GM18873 (cell line): ENCODE measurements around the gene PRCP.

Experiments used
- ATAC-seq: cut with Tn5 transposase; IDR thresholded peaks from one replicate; pipeline ENCODE4 v1.9.1; 2021; ENCODE audit warnings: mild to moderate bottlenecking, moderate library complexity, moderate number of reproducible peaks; ENCODE audit not compliant: unreplicated experiment, low FRiP score

Gene PRCP

DNA sequence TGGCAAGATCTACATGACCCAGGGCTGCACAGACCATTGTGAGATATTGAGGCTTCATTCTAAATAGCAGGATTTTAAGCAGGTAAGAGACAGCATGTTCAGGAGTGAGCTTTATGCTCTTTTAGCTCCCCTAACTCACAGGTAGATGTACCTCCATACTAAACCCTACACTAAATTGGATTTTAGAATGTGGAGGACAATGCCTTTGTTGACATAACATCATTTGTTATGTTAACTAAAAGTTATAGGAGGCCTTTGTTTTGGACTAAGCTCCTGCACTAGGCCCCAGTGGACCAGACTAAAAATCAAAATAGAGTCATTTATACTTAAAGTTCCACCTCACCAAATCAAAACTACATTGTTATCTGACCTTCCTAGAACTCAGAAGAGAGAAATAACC lies 8.1 kb upstream of the PRCP start:
- ATAC-seq: no peak

DNA sequence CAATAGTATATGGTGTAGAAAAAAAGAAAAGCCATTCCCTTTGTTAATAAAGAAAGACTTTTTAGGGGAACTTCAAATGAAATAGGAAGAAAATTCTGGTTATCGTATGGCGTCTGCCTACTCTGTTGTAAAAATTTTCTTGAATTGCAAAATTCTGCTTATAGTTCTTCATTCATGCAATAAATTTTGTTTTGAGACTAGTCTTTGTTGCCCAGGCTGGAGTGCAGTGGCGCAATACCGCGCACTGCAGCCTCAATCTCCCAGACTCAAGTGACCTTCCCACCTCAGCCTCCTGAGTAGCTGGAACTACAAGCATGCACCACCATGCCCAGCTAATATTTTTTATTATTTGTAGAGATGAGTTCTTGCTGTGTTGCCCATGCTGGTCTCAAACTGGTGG lies 7.1 kb upstream of the PRCP start:
- no peak for ATAC-seq

DNA sequence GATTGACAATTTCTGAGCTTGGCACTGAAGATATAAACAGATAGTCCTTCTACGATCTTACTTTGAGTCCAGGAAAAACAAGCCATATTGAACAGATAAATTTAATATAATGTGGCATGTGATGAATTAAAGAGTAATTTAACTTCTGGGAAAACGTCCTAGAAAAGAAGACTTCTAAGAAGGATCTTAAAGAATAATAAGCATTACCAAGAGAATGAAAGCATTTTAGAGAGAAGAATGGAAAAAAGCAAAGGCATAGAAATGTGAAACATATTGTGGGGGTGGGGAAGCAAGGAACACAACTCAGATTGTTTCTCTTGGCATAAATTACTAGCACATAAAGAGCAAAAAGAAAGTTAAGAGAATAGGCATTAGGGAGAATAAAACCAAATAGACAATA lies 6.7 kb upstream of the PRCP start:
- no peak for ATAC-seq

- ATAC-seq: no peak
Measured at GRCh38 chr11:82906236-82906635, 6.0 kb upstream of the PRCP start.

DNA sequence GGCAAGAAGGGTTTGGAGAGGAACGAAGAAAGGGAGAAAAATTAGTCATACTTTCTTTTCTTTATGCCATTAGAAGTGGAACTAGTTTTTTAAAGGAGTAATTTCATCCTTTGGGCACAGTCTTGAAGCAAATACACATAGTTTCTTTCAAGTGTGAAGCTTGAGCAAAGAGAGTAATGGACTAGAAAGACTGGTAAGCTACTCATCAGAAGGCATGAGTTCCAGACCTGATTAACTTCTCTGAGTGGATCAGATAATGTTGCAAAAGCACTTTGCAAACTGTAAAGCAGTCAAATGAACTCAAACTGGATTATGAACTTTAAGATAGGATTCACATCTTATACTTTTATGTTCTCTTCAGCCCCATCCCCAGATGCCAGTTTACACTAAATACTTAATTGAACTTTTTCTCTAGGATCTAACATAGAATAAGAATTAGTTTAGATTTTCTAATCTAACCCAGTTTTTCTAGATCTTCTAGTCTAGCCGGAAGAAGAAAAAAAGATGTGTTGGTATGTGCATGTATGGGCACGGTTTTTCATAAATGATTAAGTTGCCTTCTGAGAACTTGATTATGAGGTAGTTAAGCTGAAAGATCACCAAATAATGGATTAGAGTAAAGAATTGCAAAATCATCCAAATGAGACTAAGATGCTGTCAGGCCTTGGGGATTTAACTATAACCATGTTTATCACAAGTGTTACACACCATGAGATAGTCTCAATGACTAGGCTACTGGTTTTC lies 3.8 kb upstream of the PRCP start:
- ATAC-seq: no peak

DNA sequence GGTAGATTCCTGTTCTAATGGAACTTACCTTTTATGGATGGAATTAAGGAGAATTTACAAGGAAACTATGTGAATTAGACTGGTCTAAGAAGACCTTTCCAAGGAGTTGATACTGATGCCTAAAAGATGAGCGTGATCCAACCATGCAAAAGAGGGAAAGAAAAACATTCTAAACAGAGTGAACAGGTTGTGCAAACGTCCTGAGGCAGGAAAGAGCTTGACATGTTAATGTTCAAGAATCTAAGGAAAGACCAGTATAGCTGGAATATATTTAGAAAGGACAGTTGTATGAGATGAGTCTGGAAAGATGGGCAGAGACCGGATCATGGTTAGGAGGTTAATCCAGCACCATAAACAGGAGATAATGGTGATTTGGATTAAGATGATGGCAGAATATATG lies 2.6 kb upstream of the PRCP start:
- no peak for ATAC-seq

DNA sequence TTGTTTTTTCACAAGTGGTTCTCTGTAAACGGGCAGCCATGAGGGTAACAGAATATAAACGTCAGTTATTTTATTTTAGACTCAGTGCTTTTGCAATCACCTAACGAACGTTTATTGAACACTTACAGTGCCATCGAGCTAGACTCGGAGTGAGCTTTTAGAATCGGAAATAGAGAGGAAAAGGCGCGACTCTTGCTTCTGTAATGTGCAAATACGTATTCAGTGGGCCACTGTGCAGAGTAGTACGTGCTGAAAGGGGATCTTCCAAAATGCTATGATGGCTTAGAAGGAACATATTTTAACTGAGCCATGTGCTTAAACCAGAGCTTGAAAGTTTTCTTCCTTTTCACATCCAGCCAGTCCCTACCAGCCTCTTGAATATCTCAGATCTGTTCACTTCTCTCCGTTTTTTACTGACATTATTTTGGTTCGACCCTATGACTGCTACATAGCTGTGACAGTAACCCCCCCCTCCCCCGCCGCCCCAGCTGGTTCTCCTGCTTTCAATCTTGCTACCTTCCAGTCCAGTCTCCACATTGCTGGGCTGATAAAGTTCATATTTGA lies 1.8 kb upstream of the PRCP start:
- no peak for ATAC-seq

GRCh38 chr11:82901165-82901921 lies 1.1 kb upstream of the PRCP start, which contains the start of gene DDIAS:
DDIAS (plus strand) TSS chr11:82901736; CDS start chr11:82914739, 13,003 bp downstream.
- peak; percentile 73 for ATAC-seq

GRCh38 chr11:82899957-82900276 lies 313 bp downstream of the PRCP start:
- ATAC-seq: peak; percentile 7

- ATAC-seq: no peak
Measured at GRCh38 chr11:82899186-82899820, 927 bp downstream of the PRCP start.

DNA sequence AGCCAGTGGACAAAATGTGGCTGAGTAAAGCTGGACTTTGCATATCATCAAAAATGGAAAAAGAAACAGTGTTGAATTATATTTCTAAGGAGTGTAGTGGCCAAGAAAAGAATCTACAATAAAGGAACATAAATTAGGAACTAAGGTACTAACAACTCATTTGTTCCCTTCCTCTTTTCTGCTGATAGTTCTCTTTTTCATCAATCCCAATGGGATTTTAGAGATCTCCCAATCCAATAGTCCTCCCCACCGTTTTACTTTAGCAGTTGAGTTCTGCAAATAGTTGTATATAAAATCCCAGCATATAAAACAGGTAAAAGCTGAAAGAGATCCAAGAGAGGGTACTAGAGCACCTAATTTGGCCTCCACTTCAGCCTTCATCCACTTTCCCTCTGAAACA lies 2.0 kb downstream of the PRCP start:
- ATAC-seq: no peak

DNA sequence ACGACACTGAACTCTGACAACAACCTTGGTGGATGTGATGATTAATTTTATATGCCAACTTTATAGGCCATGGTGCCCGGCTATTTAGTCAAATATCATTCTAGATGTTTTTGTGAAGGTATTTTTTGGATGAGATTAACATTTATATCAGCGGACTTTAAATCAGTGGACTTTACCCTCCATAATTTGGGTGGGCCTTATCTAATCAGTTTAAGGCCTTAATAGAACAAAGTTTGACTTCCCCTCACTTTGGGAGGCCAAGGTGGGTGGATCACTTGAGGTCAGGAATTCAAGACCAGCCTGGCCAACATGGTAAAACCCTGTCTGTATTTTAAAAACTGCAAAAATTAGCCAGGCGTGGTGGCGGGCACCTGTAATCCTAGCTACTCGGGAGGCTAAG lies 4.0 kb downstream of the PRCP start:
- no peak for ATAC-seq

DNA sequence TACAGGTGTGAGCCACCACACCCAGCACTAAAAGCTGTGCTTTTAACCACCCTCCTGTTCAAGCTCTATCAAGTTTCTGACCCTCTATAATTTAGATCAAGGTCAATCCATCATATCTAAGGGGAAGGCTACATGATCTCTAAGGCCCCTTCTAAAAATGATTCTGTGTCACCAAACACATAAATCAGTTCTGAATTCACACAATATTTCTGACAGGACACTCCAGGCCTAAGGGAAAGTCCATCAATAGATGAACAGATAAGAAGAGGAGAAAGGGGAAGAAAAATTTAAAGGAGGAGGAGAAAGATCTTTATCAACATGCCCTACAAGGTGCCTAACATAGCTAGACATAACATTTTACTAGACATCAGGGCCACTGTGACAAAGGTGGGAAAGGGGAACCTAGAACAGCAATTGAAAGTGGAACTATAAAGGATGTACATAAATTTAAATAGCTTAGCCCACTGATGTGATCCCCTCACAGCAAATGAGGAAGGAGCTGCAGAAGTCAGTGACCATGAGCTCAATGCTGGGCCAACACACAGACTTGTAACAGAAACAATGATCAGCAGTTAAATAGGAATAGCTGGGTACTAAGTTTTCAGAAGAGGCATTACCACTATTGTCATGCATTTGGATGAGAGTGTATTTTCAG lies 4.7 kb downstream of the PRCP start:
- ATAC-seq: no peak

DNA sequence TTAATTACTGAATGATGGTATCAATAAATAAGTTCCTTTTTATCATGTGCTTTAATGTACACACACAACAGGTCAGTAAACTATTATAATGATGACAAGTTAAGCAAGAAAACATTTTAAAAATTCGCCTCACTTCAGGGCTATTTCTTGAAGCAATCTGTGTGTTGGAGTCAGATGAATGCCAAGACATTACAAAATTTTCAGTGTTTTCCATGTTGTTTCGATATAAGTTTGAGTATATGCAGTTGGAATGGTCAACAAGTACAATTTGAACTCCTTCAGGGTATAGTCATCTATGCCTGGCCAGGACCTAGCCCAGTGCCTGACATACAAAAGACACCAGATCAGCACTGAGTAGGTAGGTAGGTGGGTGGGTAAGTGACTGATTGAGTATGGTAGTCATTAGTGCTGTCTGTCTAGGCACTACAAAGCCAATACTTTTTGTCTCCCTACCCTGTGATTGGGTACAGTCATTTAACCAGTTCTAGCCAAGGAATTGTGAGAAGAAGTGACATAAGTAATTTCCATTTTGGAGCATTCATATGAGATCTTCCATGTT lies 7.5 kb downstream of the PRCP start:
- no peak for ATAC-seq

DNA sequence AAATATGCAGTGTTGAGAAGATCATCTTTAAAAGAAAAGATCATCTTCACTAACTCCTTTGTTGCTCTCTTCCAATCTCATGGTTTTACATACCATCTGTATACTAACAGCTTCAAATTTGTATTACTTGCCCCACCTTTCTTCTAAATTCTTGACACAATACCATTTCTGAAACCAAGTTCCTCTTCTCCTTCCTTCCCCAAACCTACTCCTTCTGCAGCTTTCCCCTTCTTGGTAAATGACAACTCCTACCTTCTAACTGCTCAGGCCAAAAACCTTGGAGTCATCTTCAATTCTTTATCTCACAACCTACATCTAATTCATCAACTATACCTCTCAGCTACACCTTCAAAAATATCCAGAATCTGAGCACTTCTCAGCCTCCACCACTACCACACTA lies 9.3 kb downstream of the PRCP start:
- ATAC-seq: no peak

- ATAC-seq: no peak
Measured at GRCh38 chr11:82890002-82890341, 10.3 kb downstream of the PRCP start.

- ATAC-seq: no peak
Measured at GRCh38 chr11:82889133-82890001, 10.9 kb downstream of the PRCP start.

GRCh38 chr11:82883853-82884252 lies 16.4 kb downstream of the PRCP start:
- ATAC-seq: no peak

- no peak for ATAC-seq
Measured at GRCh38 chr11:82874646-82875523, 25.3 kb downstream of the PRCP start.
